Breast epithelium (tissue), 3 donors: ENCODE measurements around the gene NFIX.

Experiments
- CTCF ChIP-seq, 3 donors: fragments of 450-650 bp; IDR thresholded peaks; one replicate each; pipeline ENCODE4 v1.5.1; 2016 to 2017; ENCODE audit warnings: antibody characterized with exemption in 3 of 3, mild to moderate bottlenecking in 3 of 3, moderate library complexity in 3 of 3
- POLR2AphosphoS5 ChIP-seq, 3 donors: sonication (generic); formaldehyde crosslinking; IDR thresholded peaks; one replicate each; pipeline ENCODE4 v1.6.1; 2017; ENCODE audit warnings: antibody characterized with exemption in 3 of 3

DNA sequence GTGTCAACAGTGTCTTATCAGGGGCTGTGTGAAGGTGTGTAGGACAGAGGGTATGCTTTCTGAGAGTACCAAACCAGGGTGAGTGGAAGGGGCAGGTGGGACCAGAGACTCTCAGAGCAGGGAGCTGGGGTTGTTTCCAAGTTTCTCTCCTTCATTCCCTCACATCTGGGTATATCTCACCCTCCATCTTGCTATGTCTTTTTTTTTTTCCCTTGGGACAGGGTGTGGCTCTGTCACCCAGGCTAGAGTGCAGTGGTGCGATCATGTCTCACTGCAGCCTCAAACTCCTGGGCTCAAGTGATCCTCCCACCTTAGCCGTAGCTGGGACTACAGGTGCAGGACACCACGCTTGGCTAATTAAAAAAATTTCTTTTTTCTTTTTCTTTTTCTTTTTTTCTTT is 15.3 kb upstream of the NFIX start:
- no peak for TF ChIP-seq CTCF (IDR thresholded peaks at IDR 0.05)
- no peak for TF ChIP-seq POLR2AphosphoS5 (IDR thresholded peaks at IDR 0.05)
